Tongue (tissue), 2 donors: Measurements from ENCODE around the gene NACC2. TPM values are rescaled to one million over a fixed set of nuclear protein-coding genes. Genes with fewer than 3 reads are reported as not detected.
A peak's percentile ranks its signal among the peaks of the same experiment; 100 is the strongest.

Experiments
- DNase-seq: peaks from one replicate; pipeline ENCODE4 v3.0.0-alpha.2; 2015
- total RNA-seq: library from RNA; depleted of rRNA; stranded (reverse); fragments of >200 nt; gene quantifications from one replicate; pipeline ENCODE4 v1.2.3, GENCODE V29; 2014

The NACC2 gene
- total RNA-seq, 1 donor from 2014 or later: 9.8 TPM

DNA sequence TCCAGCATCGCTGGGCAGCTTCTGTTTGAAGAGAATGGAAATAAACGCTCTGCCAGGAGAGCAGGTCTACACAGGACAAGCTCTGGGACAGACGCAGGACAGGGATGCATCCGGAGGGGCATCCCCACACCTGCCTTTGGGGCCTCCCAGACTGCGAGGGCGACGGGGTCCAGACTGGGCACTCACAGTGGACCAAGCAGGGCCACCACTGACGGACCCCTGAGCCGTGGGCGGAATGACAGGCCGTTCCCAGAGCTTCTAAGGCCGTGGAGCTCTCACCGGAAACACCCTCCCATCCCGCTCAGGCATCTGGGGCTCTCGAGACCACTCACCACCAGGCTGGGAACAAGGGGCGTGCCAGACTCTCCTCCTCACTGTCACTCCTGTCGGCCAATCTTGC is 34.1 kb upstream of the NACC2 start:
- no peak for DNase-seq

DNA sequence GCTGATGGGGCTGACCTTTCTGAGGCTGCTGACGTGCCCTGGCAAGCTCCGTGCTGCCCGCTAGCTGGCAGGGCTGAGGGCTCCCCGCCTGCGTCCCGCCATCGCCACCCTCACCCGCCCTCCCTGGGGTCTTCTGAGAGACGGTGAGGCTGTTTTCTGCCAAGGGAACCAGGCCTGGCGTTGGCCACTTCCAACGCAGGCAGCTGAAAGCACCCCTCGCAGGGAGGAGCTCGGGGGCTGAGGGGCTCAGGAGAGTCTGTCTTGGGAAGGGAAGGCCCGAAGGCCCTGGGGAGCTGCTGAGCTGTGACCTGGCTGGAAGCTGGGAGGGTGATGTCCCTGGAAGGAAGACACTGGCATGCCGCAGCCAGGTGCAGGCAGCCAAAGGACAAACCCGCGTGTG is 33.3 kb upstream of the NACC2 start:
- no peak for DNase-seq

GRCh38 chr9:136127313-136127712 is 32.2 kb upstream of the NACC2 start:
- no peak for DNase-seq

DNA sequence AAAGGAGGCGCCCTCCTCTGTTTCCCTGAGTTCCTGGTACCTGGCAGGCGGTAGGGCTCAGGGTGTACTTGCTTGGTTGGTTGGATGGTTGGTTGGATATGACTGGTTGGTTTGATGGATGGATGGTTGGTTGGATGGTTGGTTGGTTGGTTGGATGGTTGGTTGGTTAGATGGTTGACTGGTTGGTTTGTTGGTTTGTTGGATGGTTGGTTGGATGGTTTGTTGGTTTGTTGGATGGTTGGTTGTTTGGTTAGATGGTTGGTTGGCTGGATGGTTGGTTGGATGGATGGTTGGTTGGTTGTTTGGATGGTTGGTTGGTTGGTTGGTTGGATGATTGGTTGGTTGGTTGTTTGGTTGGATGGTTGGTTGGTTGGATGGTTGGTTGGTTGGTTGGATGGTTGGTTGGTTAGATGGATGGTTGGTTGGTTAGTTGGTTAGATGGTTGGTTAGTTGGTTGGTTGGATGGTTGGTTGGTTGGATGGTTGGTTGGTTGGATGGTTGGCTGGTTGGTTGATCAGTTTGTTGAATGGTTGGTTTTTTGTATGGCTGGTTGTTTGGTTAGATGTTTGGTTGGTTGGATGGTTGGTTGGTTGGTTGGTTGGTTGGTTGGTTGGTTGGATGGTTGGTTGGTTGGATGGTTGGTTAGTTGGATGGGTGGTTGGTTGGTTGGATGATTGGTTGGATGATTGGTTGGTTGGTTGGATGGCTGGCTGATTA is 30.0 kb upstream of the NACC2 start:
- no peak for DNase-seq

DNA sequence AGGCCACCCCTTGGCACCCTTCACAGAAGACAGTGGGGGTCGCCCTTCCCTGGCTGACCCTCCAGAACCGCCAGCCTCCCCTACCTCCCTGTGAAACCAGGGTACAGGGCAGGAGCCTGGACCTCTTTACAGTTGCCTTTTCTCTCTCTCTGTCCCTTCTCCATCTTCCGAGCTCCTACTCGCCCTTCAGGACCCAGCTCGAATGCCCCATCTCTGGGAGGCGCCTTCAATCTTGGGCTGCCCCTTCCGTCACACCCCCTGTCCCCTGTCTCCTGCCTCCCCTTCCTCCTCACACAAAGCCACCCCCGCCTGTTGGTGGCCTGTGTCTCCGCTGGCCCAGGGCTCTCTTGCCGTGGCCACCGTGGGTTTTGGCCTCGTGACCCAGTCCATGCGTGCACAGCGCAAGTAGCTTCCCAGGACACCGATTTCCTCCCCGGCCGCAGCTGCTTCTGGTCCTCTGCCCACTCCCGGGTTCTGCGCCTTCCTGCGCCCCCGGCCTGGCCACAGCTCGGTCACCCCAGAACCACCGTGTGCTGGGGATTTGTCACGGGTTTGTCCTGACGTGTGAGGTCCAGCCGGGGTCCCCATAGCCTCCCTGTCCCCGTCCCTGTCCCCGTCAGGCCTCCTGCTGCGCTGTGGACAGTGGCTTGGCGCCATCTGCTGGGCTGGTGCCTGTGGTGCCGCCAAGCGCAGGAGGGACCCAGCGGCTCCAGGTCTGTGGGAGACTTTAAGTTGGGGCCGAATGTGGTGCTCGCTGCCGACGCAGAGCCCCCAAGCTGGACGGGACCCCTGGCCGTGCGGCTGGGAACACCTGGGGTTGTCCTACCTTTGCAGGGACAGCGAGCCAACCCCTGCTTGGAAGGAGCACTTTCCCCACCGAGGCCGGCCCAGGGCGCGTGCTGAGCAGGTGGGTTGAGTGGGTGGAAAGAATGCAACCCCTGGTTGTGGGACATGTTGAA is 27.6 kb upstream of the NACC2 start:
- peak; percentile 81 for DNase-seq

GRCh38 chr9:136121801-136122200 is 26.7 kb upstream of the NACC2 start:
- DNase-seq: no peak

- DNase-seq: no peak
Observed at GRCh38 chr9:136120438-136120844, 25.4 kb upstream of the NACC2 start.

DNA sequence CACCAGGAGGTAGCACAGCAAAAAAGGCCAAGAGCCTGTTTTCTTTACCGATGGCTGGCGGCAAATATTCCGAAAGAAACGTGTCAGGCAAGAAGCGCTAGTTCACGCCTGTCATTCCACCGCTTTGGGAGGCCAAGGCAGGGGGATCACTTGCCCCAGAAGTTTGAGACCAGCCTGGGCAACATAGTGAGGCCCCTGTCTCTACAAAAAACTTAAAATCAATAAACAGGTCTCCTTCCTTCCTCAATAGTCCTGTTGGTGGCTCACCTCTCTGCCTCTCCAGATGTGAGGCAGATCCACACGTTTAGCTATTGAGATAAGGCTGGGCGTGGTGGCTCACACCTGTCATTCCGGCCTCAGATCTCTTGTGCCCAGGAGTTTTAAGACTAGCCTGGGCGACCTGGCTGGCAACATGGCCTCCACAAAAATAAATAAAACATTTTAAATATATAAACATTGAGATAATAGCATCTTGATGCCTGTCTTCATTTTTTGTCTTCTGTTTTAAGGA is 24.8 kb upstream of the NACC2 start:
- DNase-seq: no peak

GRCh38 chr9:136119061-136119882 is 24.2 kb upstream of the NACC2 start:
- DNase-seq: peak; percentile 53

- peak; percentile 98 for DNase-seq
Observed at GRCh38 chr9:136118320-136119060, 23.4 kb upstream of the NACC2 start, which contains the start of gene TMEM250. Gene TMEM250, minus strand, starts transcription at chr9:136118875. Its CDS starts 1,975 bp downstream, at chr9:136116900.

DNA sequence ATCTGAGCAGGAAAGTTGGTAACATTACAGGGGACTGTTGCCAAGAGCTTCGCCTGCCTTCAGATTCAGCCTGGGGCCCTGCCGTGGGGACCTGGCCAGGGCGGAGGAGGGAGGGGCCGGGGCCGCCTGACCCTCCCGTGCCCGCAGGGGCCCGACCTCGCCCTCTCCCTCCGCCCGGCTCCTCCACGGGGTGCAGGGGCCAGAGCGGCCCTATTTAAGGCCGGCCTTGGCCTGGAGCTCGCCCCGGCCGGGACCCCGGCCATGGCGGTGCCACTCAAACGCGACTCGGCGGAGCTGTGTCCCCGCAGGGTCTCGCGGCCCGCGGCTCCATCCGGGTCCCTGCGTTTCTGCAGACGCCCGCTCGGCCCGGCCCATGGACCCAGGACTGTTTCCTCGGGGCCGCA is 22.8 kb upstream of the NACC2 start:
- no peak for DNase-seq

GRCh38 chr9:136117291-136117915 is 22.3 kb upstream of the NACC2 start:
- no peak for DNase-seq

GRCh38 chr9:136116360-136117098 is 21.4 kb upstream of the NACC2 start:
- DNase-seq: no peak

- no peak for DNase-seq
Observed at GRCh38 chr9:136115641-136116359, 20.7 kb upstream of the NACC2 start.

- DNase-seq: no peak
Observed at GRCh38 chr9:136115206-136115605, 20.1 kb upstream of the NACC2 start.

- DNase-seq: no peak
Observed at GRCh38 chr9:136114610-136115009, 19.5 kb upstream of the NACC2 start.

GRCh38 chr9:136112541-136112940 is 17.5 kb upstream of the NACC2 start:
- no peak for DNase-seq

DNA sequence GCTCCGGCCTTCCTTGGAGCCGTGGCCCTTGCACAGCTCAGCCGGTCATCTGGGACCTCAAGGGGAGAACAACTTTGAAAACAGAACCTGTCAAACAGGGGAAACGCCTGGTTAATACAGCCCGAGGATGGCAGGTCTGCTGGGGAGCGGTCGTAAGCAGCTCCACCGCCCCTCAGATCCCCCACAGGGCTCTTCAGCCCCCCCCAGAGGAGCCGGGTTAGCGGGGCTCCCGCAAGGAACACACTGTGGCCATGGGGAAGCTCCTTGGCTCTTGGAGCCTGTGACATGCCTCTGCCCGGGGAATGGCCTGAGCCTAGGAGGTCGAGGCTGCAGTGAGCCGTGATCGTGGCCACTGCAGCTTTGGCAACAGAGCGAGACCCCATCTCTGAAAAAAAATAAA is 16.8 kb upstream of the NACC2 start:
- no peak for DNase-seq

DNA sequence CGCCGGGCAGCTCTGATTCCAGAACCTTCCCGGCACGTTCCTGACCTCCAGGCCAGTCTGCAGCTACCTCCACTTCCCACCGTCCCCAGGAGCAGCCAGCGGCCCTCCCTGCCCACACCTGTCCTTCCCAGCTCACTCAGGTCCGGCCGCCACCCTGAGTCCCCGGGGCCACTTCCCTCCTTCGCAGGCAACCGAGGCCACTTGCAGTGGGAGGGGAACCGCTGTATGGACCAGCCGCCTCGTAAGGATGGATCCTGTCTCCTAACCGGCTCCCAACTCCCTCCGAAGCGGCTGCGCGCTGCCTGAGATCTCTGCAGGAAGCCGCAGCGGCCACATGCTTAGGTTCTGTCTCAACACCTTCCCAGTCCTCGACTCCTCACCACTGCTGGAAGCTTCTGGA is 16.1 kb upstream of the NACC2 start:
- no peak for DNase-seq
